IPS-15b (cell line): ENCODE measurements around the gene CRK.
"Not testable (repeated sequence)": the region's sequence is repeated elsewhere in the genome, so short reads cannot be mapped to it uniquely, and the experiment has no call there.

ENCODE experiments used
- H3K27me3 ChIP-seq: one replicate; pipeline ENCODE4 v1.6.1; 2013; ENCODE audit warnings: low read length; ENCODE audit not compliant: control insufficient read depth, insufficient read depth
- H3K36me3 ChIP-seq: one replicate; pipeline ENCODE4 v1.6.1; 2013; ENCODE audit warnings: low read length; ENCODE audit not compliant: control insufficient read depth, insufficient read depth
- H3K4me1 ChIP-seq: one replicate; pipeline ENCODE4 v1.6.1; 2013; ENCODE audit warnings: mild to moderate bottlenecking, low read length; ENCODE audit not compliant: control insufficient read depth, insufficient read depth
- H3K4me3 ChIP-seq: one replicate; pipeline ENCODE4 v1.5.1; 2013; ENCODE audit warnings: low read depth, low read length
- H3K9ac ChIP-seq: one replicate; pipeline ENCODE4 v1.6.1; 2013; ENCODE audit warnings: low read depth, mild to moderate bottlenecking, low read length
- H3K9me3 ChIP-seq: one replicate; pipeline ENCODE4 v1.6.1; 2013; ENCODE audit warnings: mild to moderate bottlenecking, low read length; ENCODE audit not compliant: control insufficient read depth, insufficient read depth

Gene CRK

GRCh38 chr17:1455291-1455796 is 688 bp downstream of the CRK start:
- no peaks in the 10 kb centered on the region for H3K36me3 ChIP-seq
- peak overlapping the region; percentile 67 for H3K4me3 ChIP-seq
- H3K9me3 ChIP-seq = no peaks in the 10 kb centered on the region
- H3K27me3 ChIP-seq = no peaks in the 10 kb centered on the region
- peaks cover 5% of the 10 kb centered on the region for H3K4me1 ChIP-seq
- peak overlapping the region; percentile 94 for H3K9ac ChIP-seq

- H3K9me3 ChIP-seq = no peaks in the 10 kb centered on the region
- no peaks in the 10 kb centered on the region for H3K27me3 ChIP-seq
- peak overlapping the region; percentile 94 for H3K9ac ChIP-seq
- peak overlapping the region; percentile 67 for H3K4me3 ChIP-seq
- no peaks in the 10 kb centered on the region for H3K36me3 ChIP-seq
- H3K4me1 ChIP-seq = peaks cover 5% of the 10 kb centered on the region
Measured at GRCh38 chr17:1454541-1454940, 1.5 kb downstream of the CRK start.

- not testable (repeated sequence) for H3K27me3 ChIP-seq, H3K4me3 ChIP-seq, H3K9ac ChIP-seq, H3K4me1 ChIP-seq, H3K36me3 ChIP-seq, H3K9me3 ChIP-seq
Measured at GRCh38 chr17:1453694-1454093, 2.3 kb downstream of the CRK start.

DNA sequence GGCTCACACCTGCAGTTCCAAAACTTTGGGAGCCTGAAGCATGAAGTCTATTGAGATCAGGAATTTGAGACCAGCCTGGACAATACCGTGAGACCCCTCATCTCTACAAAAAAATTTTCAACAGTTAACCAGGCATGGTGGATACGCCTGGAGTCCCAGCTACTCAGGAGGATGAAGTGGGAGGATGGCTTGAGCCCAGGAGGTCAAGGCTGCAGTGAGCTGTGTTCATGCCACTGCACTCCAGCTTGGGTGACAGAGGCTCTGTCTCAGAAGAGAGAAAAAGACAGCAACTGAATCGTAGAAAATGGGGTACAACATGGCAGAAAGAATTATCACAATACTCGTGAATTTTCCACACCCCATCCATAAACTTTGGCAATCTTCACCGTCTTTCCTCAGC is 3.2 kb downstream of the CRK start:
- Histone ChIP-seq H3K36me3 (no peaks in the 10 kb centered on the region), H3K4me1 (peaks cover 5% of the 10 kb centered on the region), H3K4me3 (no peak overlapping the region), H3K9me3 (no peaks in the 10 kb centered on the region), H3K9ac (no peak overlapping the region), H3K27me3 (no peaks in the 10 kb centered on the region)

DNA sequence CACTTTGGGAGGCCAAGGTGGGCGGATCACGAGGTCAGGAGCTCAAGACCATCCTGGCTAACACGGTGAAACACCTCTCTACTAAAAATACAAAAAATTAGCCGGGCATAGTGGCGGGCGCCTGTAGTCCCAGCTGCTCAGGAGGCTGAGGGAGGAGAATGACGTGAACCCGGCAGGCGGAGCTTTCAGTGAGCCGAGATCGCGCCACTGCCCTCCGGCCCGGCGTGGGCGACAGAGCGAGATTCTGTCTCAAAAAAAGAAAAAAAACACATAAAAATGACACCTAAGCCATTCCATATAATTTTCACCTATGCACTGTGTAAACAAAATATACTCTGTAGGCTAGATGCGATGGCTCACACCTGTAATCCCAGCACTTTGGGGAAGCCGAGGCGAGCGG is 5.8 kb downstream of the CRK start:
- not testable (repeated sequence) for H3K36me3 ChIP-seq, H3K4me3 ChIP-seq, H3K9ac ChIP-seq, H3K4me1 ChIP-seq, H3K27me3 ChIP-seq, H3K9me3 ChIP-seq

DNA sequence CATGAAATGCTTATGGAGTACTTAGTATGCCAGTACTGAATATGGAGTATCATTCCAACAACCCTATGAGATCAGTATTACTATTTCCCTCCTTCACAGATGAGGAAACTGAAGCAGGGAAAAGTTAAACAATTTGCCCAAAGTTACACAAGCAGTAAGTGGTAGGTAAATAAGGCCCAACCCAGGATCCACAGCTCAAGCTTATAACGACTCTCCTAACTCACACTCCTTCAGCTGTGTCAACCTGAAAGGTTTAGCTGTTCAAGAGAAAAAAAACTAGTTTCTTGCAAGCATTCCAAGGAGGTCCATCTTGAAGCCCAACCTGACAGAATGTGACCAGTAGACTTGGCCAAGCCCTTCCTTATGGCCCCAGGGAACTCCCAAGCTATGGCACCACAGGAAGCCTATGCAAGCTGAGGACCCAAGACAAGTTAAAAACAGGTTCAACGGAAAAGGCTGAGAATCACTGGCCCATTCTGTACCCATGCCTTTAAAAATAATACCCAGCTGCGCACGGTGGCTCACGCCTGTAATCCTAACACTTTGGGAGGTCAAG is 6.5 kb downstream of the CRK start:
- Histone ChIP-seq H3K36me3 (no peaks in the 10 kb centered on the region), H3K4me1 (peaks cover 3% of the 10 kb centered on the region)

GRCh38 chr17:1447052-1447451 is 9.0 kb downstream of the CRK start:
- H3K4me3 ChIP-seq = no peak overlapping the region
- no peaks in the 10 kb centered on the region for H3K4me1 ChIP-seq
- no peaks in the 10 kb centered on the region for H3K27me3 ChIP-seq
- no peak overlapping the region for H3K9ac ChIP-seq
- no peaks in the 10 kb centered on the region for H3K36me3 ChIP-seq
- H3K9me3 ChIP-seq = no peaks in the 10 kb centered on the region

More for the DNA sequence above, 6.5 kb downstream of the CRK start:
- H3K4me3 ChIP-seq = no peak overlapping the region
- no peaks in the 10 kb centered on the region for H3K27me3 ChIP-seq
- H3K9me3 ChIP-seq = no peaks in the 10 kb centered on the region
- no peak overlapping the region for H3K9ac ChIP-seq

GRCh38 chr17:1446201-1446600 is 9.8 kb downstream of the CRK start:
- Histone ChIP-seq H3K9me3 (no peaks in the 10 kb centered on the region), H3K36me3 (no peaks in the 10 kb centered on the region), H3K4me3 (no peak overlapping the region), H3K27me3 (no peaks in the 10 kb centered on the region), H3K4me1 (no peaks in the 10 kb centered on the region), H3K9ac (no peak overlapping the region)

DNA sequence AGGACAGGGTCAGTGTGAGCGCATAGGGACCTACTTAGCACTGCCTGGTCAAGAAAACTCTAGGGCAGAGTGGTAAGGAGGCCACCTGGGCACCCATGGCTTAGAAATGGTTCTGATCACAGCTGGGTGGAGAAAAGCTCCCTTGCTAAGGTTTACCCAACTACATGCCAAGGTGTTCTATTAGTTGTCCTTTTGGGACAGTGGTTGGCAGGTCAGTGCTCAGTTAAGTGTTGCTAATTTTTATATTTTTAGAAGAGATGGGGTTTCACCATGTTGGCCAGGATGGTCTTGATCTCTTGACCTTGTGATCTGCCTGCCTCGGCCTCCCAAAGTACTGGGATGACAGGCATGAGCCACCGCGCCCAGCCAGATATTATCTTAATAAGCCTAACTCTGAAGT is 10.3 kb downstream of the CRK start:
- H3K9ac ChIP-seq, H3K4me3 ChIP-seq: not testable (repeated sequence)

GRCh38 chr17:1442721-1443120 is 13.3 kb downstream of the CRK start:
- not testable (repeated sequence) for H3K9ac ChIP-seq

More for the DNA sequence above, 10.3 kb downstream of the CRK start:
- not testable (repeated sequence) for H3K27me3 ChIP-seq, H3K36me3 ChIP-seq, H3K9me3 ChIP-seq, H3K4me1 ChIP-seq

GRCh38 chr17:1442187-1442586 is 13.8 kb downstream of the CRK start:
- Histone ChIP-seq H3K4me1 (no peaks in the 10 kb centered on the region), H3K4me3 (no peak overlapping the region), H3K27me3 (no peaks in the 10 kb centered on the region), H3K36me3 (peaks cover 3% of the 10 kb centered on the region), H3K9me3 (no peaks in the 10 kb centered on the region), H3K9ac (no peak overlapping the region)

More at GRCh38 chr17:1442721-1443120, 13.3 kb downstream of the CRK start:
- not testable (repeated sequence) for H3K36me3 ChIP-seq, H3K27me3 ChIP-seq, H3K4me1 ChIP-seq, H3K9me3 ChIP-seq, H3K4me3 ChIP-seq

GRCh38 chr17:1440921-1441320 is 15.1 kb downstream of the CRK start:
- Histone ChIP-seq H3K9ac (no peak overlapping the region), H3K9me3 (no peaks in the 10 kb centered on the region), H3K27me3 (no peaks in the 10 kb centered on the region), H3K4me3 (no peak overlapping the region), H3K4me1 (no peaks in the 10 kb centered on the region), H3K36me3 (peaks cover 12% of the 10 kb centered on the region)
